GM10248 (cell line): ENCODE measurements around the gene TMSB15C.

ENCODE experiments used
- CTCF ChIA-PET: fragments of 300-600 bp; sonication (Branson Sonifier 250); formaldehyde crosslinking; extraction: SDS; loops from one replicate; lab custom pipeline; 2021; ENCODE audit warnings: antibody characterized with exemption; lab: Yijun Ruan, JAX
- POLR2A ChIA-PET: fragments of 350-650 bp; sonication (Branson Sonifier 250); formaldehyde crosslinking; extraction: SDS; loops from one replicate; lab custom pipeline; 2020; ENCODE audit warnings: antibody characterized with exemption; lab: Yijun Ruan, JAX
- DNase-seq: peaks from one replicate; pipeline ENCODE4 v3.0.0; 2012; ENCODE audit errors: extremely low spot score
- CTCF ChIP-seq: IDR thresholded peaks from 2 replicates; pipeline ENCODE4 v1.5.1; 2012; ENCODE audit warnings: mild to moderate bottlenecking, low read depth; ENCODE audit errors: extremely low read depth, missing control alignments, control extremely low read depth

TMSB15C gene

DNA sequence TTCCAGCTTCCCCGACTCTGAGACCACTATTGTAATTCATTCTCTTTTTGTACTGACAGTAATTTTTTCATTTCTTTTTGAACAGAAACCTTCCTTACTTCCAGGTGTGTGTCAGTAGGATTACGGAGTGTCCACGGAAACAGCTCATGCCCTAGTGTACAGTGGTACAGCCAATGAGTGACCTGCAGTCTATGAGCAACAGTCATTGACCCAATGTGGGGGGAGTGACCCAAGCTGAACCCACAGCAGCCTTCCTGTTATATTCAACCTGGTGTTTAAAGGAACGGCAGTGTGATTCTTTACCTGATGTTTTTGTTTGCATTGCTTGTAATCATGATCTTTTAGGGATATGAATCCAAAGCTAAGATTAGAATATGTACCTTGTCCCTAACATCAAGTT is 35.0 kb downstream of the TMSB15C start:
- CTCF ChIA-PET, result no interaction called here
- DNase-seq, result no peak
- POLR2A ChIA-PET, result no interaction called here
- TF ChIP-seq CTCF, result no peak

GRCh38 chrX:104039689-104040505 is 36.1 kb downstream of the TMSB15C start, which contains the start of gene H2BW2:
Gene H2BW2 (plus strand): TSS chrX:104039956. CDS start chrX:104039995, 39 bp downstream.
- no peak for DNase-seq
- POLR2A ChIA-PET, result no interaction called here
- CTCF ChIA-PET, result no interaction called here
- no peak for TF ChIP-seq CTCF
